ENCODE measurements around the gene GRM4. TPM values are rescaled to one million over a fixed set of nuclear protein-coding genes. Genes with fewer than 3 reads are reported as not detected.
A peak's percentile ranks its signal among the peaks of the same experiment; 100 is the strongest.

The GRM4 gene
- polyA plus RNA-seq, 1 donor, result 2.2 TPM

DNA sequence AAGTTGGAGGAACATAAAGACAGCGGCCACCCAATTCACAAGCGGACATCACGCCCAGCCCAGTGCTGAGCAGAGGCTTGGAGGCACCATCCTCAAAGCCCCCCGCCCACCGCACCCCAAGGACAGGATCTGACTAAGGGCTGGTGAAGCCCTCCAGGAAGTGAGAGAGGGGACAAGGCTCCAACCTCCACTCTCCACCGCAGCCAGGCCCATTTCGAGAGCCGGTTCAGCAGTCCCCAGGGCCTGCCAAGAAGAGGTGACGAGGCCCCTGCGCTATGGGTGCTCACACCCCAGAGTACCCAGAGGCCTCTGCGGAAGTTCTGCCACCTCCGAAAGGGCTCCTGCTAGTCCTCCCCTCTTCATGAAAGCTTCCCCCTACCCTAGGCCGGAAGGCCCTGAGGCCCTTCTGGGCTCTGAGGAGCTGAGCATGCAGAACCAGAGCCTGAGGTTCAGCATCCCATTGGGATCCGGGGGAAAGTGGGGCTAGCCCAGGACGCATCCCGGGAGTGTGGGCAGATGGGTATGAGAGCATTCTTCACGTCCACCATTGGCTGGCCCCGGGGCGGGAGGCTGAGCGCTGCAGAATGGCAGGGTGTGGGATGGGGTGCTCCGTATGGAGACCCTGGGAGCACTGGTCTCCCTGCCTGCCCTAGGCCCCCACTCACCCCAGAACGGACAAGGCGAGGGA is 2.5 kb downstream of the GRM4 start:
- no peak for DNase-seq (ENCODE audit: low read depth)

DNA sequence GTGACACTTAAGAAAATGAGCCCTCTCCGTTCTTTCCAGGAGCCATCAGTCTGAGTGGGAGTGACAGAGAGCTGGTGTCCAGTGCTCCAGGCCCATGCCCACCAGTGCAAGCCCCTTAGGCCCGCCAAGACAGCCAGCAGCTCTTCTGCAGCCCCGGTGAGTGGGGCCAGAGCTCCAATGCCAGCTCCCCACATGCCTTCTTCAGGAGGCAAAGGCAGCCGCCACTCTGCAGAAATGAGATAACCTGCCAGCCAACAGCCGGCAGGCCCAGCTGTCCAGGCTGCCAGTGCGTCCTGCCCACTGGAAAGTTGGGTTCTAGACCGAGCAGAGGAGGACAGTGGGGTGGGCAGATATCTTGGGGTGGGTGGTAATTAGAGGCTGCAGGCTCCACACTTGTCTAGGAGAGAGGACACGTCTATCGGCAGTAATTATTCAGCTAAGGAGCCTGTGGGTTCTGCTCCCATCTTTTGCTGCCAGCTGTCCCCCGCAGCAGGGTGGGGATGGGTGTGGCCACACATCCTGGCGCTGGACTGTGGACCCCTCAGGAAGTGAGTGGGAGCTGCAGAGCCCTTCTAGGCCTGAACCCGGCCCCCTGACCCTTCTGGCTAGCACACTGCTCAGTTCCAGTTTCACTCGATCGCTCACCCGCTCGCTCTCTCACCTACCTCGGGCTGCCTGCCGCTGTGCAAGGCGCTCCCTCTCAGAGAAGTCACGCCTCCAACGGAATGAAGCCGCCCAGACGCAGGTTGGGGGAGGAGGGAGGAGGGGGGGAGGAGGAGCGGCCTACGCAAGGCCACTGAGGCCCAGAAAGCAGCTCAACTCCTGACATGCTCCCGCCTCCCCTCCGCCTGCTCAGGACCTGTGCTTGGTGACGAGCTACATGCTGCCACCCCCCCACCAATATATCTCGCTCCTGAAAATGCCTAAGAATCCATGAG is 3.6 kb downstream of the GRM4 start:
- no peak for DNase-seq (ENCODE audit: low read depth)

DNA sequence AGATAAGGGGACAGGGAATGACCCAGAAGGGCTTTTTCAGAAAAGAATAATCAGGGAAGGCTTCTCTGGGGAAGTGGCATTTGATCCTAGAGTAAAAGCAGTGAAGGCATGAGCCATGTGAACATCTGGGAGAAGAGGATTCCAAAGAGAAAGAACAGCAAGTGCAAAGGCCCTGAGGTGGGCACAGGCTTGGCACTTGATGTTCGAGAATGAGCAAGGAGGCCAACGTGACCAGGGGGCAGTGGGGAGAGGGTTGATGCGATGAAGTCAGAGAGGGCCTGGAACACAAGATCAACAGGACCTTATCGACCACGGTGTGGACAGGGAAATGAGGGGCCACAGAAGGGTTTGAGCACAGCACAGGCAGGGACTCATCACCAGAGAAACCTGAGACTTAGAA is 5.8 kb downstream of the GRM4 start:
- no peak for DNase-seq (ENCODE audit: low read depth)

DNA sequence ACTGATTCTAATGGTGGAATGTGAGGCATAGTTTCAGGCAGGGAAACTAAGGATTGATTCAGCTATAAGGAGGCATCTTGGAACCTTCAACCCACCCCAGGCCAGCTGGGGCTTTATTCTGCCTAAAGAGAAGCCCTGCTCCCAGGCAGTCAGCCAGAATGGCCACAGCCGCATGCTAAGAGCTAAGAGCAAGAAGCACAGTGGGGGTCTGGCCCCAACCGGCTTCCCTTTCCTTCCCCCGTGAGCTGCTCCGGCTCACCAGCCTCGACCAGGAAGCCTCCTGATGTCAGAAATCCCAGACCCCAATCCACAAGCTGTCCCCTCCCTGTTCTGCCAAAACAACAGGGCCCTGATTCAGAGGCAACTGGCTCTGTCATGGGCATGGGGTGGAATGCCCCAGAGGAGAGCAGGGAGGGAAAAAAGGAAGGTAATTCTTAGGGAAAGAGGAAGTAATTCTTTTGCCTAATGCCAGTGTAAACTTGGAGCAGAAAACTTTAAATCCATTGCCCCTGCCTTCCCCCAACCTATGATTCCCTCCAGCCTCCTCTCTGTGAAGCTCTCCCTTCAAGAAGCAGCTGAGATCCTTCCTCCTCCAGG is 6.9 kb downstream of the GRM4 start:
- DNase-seq (ENCODE audit: low read depth), result no peak

DNA sequence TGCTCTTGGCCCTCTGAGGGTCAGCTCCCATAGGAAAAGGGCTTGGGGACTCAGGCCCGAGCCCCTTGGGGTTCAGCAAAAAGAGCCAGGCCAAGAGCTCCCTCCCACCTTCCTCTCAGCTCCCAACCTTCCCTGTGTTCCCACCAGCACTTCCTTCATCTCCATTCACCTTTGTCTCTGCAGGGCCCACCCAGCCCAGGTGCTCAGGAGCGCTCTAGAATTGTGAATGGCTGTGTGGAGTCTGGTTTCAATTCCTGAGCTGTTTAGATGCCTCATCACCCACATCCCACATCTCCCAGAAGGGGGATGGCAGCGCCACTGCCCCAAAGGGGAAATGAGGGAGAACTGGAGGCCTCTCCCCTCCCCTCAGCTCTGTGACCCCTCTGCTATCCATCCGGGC is 7.7 kb downstream of the GRM4 start:
- DNase-seq (ENCODE audit: low read depth), result no peak

DNA sequence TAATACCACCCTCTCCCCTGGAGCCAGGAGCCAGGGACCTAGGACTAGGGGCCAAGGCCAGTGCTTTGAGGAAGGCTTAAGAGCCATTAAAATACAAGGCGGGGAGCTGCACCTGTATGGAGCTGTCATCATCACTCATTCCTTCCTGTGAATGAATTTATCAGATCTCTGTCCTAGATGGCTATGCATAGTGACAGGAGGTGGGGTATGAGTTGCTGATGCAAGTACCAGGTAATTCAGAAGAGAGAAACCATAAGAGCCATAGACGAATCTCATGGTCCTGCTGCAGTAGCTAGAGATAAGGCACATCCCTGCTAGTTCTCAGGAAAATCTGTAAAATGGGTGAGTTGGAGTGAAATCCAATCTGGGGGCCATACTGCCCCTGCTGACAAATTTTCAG is 10.3 kb downstream of the GRM4 start:
- no peak for DNase-seq (ENCODE audit: low read depth)

DNA sequence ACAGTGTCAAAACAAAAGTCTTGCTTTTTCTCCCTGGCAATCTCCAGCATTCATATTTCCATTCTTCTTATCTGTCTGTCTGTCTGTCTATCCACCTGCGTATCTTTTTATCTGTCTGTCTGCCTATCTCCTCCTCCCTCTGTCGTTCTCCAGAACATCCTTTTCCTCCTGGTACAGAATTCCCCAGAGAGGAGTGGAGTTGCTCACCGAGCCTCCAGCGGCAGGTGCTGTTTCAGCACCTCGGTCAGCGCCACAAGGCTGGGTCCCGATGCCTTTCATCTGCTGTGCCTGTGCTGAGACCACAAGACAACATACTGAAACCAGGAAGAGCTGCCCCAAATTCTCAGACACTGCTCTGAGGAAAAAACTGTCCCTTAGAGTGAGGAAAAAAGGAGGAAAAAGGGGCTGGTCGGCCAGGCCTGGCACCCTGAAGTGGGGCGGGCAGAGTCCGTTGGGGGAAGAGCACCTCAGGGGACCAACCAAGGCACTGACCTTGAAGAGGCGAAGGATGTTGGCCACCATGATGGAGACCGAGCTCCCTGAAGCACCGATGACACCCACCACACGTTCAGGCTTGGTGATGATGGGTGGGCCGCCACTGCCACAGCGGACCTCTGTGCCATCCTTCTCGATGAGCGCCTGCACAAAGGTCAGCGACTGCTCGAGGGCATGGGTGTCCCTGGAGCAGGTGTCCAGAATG is 13.3 kb downstream of the GRM4 start:
- DNase-seq (ENCODE audit: low read depth), result peak; percentile 8

DNA sequence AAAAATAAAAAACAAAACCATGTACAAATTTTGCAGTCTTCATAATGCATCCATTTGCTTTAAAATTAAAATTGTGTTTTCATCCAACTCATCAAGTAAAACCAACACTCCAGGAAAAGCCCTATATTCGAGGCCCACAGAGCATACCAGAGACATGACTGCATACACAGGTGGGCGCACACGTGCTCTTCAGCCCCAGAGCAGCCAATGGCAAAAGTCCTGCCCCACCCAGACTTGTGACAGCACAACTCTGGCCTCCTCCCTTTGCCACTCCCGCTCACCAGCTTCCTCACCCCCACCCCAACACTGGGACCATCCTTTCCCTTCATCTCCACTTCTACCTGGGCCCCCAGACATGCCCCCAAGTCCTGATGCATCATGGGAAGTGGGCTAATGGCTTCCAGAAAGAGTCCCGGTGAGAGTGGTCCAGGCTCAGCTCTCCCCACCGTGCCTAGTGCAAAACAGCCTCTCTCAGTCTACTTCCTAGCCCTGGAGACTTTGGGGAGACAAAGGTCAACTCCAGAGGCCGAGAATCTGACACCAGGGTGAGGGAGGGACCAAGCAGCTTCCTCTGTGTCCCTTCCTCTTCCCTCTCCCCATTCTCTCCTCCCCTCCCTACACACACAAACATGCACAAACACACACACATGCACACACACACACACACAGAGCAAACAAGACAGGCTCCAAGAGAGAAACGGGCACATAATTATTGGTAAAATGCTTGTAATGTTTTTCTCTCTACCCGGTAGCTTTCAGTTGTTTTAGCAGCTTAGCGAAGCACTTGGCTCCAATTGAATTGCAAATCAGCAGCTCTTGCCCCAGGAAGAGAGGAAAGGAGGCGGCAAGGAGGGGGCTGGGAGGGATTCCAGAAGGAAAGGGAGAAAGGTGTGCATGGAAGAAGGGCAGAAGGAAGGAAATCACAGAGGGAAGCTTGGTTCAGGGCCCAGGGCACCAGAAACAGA is 14.3 kb downstream of the GRM4 start:
- DNase-seq (ENCODE audit: low read depth), result no peak

DNA sequence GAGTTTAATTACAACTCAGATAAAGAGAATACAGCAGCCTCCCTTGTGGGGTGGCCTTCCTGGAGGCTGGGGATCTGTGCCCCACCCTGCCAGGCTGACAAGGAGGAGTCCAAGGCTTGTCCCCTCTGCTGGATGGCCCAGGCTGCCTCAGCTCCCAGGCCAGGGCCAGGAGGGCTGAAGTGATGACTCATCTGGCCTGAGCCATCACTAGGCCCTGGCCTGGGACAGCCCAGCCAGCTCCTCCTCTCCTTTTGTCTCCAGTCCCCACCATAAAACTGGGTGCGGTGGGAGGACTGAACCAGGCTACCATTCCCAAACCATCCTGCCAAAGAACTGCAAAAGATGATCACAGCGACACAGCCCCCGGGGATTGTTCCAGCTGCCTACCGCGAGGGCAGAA is 15.0 kb downstream of the GRM4 start:
- no peak for DNase-seq (ENCODE audit: low read depth)

DNA sequence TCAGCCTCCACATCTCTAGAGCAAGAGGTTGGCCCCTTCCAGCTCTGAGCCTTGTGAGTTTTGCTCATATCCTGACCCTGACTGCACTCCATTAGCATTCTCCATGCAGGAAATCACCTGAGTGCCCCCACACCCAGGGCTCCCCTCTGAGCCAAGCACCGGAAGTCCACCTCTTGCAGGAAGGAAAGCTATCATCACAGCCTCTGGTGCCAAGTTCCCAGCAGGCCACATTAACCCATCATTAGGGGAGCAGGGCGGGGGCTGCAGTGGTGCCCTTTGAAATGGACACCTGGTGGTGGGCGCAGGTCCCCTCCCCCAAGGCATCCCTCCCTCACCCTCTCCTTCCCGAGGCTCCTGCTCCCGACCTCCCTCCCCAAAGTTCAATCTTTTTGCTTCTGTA is 16.1 kb downstream of the GRM4 start:
- no peak for DNase-seq (ENCODE audit: low read depth)

DNA sequence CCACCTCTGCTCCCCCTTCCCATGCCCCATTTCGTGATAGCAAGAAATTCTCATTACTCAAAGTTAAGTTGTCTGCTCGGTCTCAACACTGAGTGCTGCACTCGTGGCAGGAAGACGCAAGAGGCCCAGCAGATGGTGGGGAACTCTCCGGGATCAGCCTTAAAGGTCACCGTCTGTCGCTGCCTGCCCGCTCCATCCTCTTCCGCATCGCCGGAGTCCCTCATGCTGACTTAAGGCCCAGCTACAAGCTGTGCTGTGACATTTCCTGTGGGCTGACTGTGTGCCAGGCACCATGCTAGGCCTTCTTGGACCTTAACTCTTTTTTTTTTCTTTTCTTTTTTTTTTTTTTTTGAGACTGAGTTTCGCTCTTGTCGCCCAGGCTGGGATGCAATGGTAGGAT is 17.8 kb downstream of the GRM4 start:
- no peak for DNase-seq (ENCODE audit: low read depth)

DNA sequence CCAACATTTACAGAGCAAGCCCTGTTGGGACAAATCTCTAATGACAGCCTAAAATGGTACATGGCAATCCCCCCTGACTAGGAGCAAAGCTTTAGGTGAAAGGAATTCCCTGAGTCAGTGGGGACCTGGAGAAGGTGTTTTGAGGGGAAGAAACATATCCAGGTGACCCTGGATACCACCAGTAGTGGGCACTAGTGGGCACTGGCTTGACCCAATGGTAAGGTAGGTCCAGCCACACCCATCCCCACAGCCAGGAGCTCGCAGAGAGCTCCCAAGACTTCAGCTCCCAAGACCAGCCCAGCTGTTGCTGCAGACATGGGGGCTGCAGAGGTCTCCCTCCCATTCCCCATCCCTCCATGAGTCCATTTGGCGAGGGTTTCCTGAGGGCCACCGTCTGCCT is 19.5 kb downstream of the GRM4 start:
- DNase-seq (ENCODE audit: low read depth), result no peak

DNA sequence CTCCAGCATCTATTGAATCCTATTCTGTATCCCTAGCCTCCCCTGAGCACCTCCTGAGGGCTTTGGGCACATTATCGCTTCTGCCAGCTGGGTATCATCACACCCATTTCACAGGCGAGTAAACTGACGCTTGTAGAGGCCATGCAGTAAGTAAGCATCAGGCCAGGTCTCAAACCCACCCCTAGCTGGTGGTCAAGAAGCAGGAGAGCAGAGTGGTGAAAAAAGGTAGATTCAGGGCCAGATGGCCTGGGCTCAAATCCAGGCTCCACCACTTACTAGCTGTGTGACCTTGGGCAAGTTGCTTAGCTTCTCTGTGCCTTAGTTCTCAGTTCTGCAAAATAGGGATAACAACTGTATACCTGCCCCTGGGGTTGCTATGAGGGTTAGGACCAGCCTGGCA is 19.9 kb downstream of the GRM4 start:
- no peak for DNase-seq (ENCODE audit: low read depth)

DNA sequence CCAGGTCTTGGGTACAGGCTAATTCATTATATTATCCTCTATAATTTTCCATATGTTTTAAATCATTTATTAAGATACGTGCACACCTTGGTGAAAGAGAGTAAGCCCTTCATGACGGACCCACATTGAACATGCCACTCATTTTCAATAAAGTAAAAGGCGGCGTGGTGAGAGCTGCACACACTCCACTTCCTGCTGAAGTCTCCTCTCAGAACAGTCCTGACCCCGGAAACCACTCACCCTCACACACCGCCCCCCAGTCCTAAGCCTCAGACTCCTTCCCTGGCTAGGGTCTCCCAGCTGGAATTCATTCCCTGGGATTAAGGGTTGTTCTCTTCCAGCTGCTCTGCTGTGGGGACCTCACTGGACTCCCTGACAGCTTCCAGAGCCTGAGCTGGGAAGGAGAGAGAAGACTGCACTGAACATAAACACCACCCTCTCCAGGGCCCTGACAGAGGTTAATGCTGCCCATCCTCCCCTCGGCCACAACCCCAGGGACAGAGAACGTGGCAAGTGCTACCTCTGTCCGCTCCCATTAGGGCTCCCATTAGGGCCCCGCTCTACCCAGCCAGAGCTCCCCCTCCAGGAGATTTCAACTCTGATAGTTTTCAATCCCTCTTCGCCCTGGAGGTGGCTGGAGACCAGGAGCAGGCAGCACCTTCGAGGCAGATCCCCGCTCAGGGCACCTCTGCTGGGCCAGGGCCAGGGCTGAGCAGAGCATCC is 24.8 kb downstream of the GRM4 start:
- DNase-seq (ENCODE audit: low read depth), result no peak

DNA sequence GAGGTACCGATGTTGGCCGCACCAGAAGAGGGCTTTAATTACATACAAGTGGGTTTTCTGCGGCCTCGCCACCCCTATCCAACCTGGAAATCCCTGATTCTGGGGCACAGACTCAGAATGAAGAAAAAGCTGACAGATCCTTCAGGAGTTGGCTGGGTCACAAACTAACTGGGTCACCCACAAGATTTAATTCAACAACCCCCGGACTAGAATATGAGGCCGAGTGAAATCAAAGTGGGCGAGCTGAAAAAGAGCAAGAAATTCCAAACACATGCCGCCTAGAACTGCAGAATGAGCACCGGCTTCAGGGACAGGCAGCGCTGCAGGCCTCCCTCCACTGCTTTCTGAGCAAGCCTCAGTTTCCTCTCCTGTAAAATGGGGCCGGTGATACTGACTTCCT is 30.0 kb downstream of the GRM4 start:
- DNase-seq (ENCODE audit: low read depth), result no peak

DNA sequence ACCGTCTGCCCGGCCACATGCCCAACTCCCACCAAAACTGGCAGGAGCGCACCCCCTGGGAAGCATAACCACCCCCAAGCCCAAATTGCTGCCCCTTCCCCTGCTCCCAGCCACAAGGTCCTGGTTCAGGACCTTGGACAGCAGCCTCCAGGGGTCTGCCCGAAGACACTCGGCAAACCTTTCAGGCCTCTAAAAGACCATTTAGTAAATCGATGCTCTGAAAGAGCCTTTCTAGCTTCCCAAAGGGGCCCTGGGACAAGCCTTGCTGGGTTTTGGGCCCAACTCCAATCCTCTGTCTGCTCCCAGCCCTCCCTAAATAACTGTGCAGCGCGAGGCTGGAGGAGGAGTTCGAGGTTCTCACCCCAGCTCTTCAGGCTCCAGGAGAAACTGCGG is 30.5 kb downstream of the GRM4 start:
- peak; percentile 9 for DNase-seq (ENCODE audit: low read depth)

DNA sequence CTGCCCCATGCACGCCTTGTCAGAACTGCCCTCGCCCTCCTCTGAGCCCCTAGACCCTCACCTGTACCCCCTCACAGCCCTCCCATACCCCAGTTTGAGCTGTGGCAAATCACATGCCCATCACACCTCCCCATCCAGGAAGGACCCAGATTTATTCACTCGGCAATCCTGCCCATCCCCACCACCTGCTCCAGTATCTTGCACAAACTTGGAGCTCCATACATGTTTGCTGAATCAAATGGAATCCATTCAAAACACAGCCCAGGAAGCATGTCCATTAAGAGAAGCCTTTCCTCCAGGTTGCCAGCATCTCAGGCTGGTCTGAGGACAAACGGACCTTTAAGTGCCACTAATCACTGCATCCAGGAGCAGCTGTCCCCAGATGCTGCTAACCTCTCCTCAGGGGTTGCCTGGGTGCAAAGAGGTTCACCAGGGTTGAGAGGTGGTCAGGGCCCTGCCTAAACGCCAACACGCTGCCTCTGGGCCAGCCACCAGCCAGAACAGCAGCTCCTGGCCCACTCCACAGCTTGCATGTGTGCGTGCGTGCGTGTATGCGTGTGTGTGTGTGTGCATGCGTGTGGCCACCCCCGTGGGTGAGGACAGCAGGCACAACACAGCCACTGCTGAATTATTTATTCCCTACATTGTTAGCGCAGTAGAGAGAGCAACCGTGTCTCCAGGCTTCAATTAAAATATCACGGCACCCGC is 31.0 kb downstream of the GRM4 start:
- no peak for DNase-seq (ENCODE audit: low read depth)

DNA sequence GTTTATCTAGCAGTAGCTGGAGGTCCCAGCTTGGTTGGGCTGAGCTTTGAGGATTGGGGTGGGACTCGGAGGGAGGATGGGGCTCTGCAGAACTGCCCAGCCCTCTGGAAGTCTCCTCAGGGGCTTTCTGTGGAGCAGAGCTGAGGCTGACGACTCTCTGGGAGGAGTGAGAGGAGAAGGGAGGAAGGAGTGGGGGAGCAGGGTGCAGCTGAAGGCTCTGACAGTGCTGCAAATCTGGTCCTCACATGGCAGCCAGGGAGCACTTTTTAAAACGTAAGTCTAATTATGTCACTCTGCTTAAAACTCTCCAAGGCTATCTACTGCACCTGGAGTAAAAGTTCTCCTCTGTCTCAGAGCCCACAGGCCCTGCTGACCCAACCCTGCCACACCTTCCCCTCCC is 32.4 kb downstream of the GRM4 start:
- no peak for DNase-seq (ENCODE audit: low read depth)

DNA sequence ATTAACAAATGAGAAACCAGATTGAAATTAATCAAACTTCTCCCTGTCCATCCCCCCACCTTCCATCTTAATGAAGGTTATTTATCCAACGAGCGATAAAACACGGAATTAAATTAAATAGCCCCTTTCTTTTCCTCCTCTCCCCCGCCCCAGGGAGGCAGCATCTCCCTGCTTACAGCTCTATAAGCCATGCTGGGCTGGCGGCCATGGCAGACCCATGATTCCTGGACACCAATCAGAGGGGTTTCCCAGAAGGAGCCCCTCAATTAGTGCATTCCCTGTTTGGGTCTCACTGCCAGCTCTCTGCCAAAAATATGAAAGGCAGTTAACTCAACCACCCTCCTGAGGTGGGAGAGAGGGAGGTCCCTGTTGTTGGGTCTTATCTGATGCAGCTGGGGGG is 33.8 kb downstream of the GRM4 start:
- DNase-seq (ENCODE audit: low read depth), result no peak

DNA sequence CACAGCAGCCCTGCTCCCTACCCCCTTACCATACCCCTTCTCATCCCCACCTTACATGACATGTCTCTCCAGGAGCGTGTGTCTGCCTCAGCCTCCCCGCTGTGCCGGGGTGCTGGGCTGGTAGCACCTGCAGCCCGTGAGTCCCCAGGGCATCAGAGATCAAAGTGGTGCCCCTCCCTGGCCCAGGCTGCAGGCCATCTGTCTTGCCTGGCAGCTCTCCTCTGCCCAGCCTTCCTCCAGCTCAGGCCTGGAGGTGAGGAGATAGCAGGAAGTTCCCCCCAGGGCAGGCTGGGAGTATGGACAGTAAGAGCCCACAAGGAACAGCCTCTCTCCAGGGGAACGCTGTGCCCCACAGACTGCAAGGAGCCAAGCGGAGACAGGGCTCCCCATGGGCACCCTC is 35.3 kb downstream of the GRM4 start:
- no peak for DNase-seq (ENCODE audit: low read depth)
